Astrocyte (in vitro differentiated cells and primary cell): ENCODE results near the gene NFIA. TPM values are rescaled to one million over a fixed set of nuclear protein-coding genes. Genes with fewer than 3 reads are reported as not detected.

Experiments
- DNase-seq: peaks from one replicate; pipeline ENCODE4 v3.0.0-alpha.2; 2010; ENCODE audit warnings: low read depth
- FAIRE-seq: peaks from 2 replicates; lab custom pipeline; 2011; peaks lifted over from hg19 to GRCh38; lab: Jason Lieb, UNC
- H2AFZ ChIP-seq: 2 replicates; pipeline ENCODE4 v1.6.0; 2012; ENCODE audit warnings: low read depth, low read length, inconsistent platforms
- H3K27ac ChIP-seq: 2 replicates; pipeline ENCODE4 v1.5.1; 2011; ENCODE audit warnings: low read depth, low read length, inconsistent platforms
- H3K27me3 ChIP-seq: 2 replicates; pipeline ENCODE4 v1.6.0; 2011; ENCODE audit warnings: low read length, inconsistent platforms; ENCODE audit not compliant: insufficient read depth
- H3K36me3 ChIP-seq: 2 replicates; pipeline ENCODE4 v1.5.1; 2011; ENCODE audit warnings: low read length, inconsistent platforms; ENCODE audit not compliant: insufficient read depth
- H3K4me1 ChIP-seq: 2 replicates; pipeline ENCODE4 v1.5.1; 2011; ENCODE audit warnings: low read length, inconsistent platforms; ENCODE audit not compliant: insufficient read depth
- H3K4me2 ChIP-seq: 2 replicates; pipeline ENCODE4 v1.6.0; 2012; ENCODE audit warnings: low read length, inconsistent platforms
- H3K4me3 ChIP-seq: 2 replicates; pipeline ENCODE4 v1.5.1; 2011; ENCODE audit warnings: low read depth, mild to moderate bottlenecking, low read length, inconsistent platforms; ENCODE audit not compliant: insufficient read depth
- H3K79me2 ChIP-seq: 2 replicates; pipeline ENCODE4 v1.6.0; 2012; ENCODE audit warnings: mild to moderate bottlenecking, low read length, inconsistent platforms; ENCODE audit not compliant: insufficient read depth
- H3K9ac ChIP-seq: 2 replicates; pipeline ENCODE4 v1.6.0; 2012; ENCODE audit warnings: mild to moderate bottlenecking, low read length, inconsistent platforms
- H3K9me3 ChIP-seq: 2 replicates; pipeline ENCODE4 v1.5.1; 2012; ENCODE audit warnings: low read depth, mild to moderate bottlenecking, low read length, inconsistent platforms; ENCODE audit not compliant: insufficient read depth
- H4K20me1 ChIP-seq: 2 replicates; pipeline ENCODE4 v1.6.0; 2012; ENCODE audit warnings: low read length, inconsistent platforms; ENCODE audit not compliant: insufficient read depth
- H3K27ac Mint-ChIP-seq: one replicate; pipeline ENCODE4 v1.8.0; 2021; ENCODE audit warnings: mild to moderate bottlenecking, mixed read lengths; ENCODE audit not compliant: unreplicated experiment
- H3K27me3 Mint-ChIP-seq: one replicate; pipeline ENCODE4 v1.8.0; 2021; ENCODE audit warnings: low read depth, mixed read lengths; ENCODE audit not compliant: unreplicated experiment
- H3K36me3 Mint-ChIP-seq: one replicate; pipeline ENCODE4 v1.8.0; 2021; ENCODE audit warnings: low read depth, mixed read lengths; ENCODE audit not compliant: unreplicated experiment
- H3K4me1 Mint-ChIP-seq: one replicate; pipeline ENCODE4 v1.8.0; 2021; ENCODE audit warnings: low read depth, mixed read lengths; ENCODE audit not compliant: unreplicated experiment
- H3K4me3 Mint-ChIP-seq: one replicate; pipeline ENCODE4 v1.8.0; 2021; ENCODE audit warnings: mild to moderate bottlenecking, moderate library complexity, mixed read lengths; ENCODE audit not compliant: unreplicated experiment
- H3K9me3 Mint-ChIP-seq: one replicate; pipeline ENCODE4 v1.8.0; 2021; ENCODE audit warnings: mild to moderate bottlenecking, mixed read lengths; ENCODE audit not compliant: unreplicated experiment
- CTCF ChIP-seq: IDR thresholded peaks from 2 replicates; pipeline ENCODE4 v1.5.1; 2011; ENCODE audit warnings: low read depth, mild to moderate bottlenecking, inconsistent platforms, low read length, moderate library complexity; ENCODE audit not compliant: insufficient read depth
- EZH2 ChIP-seq: IDR thresholded peaks from 2 replicates; pipeline ENCODE4 v1.6.1; 2012; ENCODE audit warnings: mild to moderate bottlenecking, low read length, inconsistent platforms; ENCODE audit not compliant: insufficient read depth
- total RNA-seq: library from RNA; stranded (reverse); gene quantifications from 2 replicates; pipeline ENCODE4 v1.2.1, GENCODE V29; 2021

Gene NFIA
- total RNA-seq, 1 donor from 2014 or later: 4.6 TPM

GRCh38 chr1:61501971-61502916, 419.9 kb downstream of the NFIA start:
- peaks cover 2% of the 10 kb centered on the region for H3K27me3 Mint-ChIP-seq
- H3K27ac ChIP-seq: no peak overlapping the region

GRCh38 chr1:61504305-61504704, 421.9 kb downstream of the NFIA start:
- Histone ChIP-seq H3K36me3 (no peaks in the 10 kb centered on the region), H3K9me3 (no peaks in the 10 kb centered on the region), H3K79me2 (no peaks in the 10 kb centered on the region), H4K20me1 (no peaks in the 10 kb centered on the region), H2AFZ (no peak overlapping the region), H3K9ac (no peak overlapping the region), H3K4me1 (no peaks in the 10 kb centered on the region), H3K27ac (no peak overlapping the region), H3K4me2 (no peak overlapping the region), H3K4me3 (no peak overlapping the region), H3K27me3 (no peaks in the 10 kb centered on the region)
- no peak for TF ChIP-seq EZH2
- TF ChIP-seq CTCF: no peak
- no peak for FAIRE-seq
- H3K27ac Mint-ChIP-seq: no peak overlapping the region
- H3K4me1 Mint-ChIP-seq: peaks cover 7% of the 10 kb centered on the region
- no peaks in the 10 kb centered on the region for H3K9me3 Mint-ChIP-seq
- no peak for DNase-seq
- H3K4me3 Mint-ChIP-seq: no peak overlapping the region
- peaks cover 2% of the 10 kb centered on the region for H3K27me3 Mint-ChIP-seq
- no peaks in the 10 kb centered on the region for H3K36me3 Mint-ChIP-seq

More at GRCh38 chr1:61501971-61502916, 419.9 kb downstream of the NFIA start:
- H3K36me3 ChIP-seq: no peaks in the 10 kb centered on the region
- no peaks in the 10 kb centered on the region for H3K4me1 ChIP-seq
- H4K20me1 ChIP-seq: no peaks in the 10 kb centered on the region
- FAIRE-seq: no peak
- H3K4me2 ChIP-seq: no peak overlapping the region
- H3K27me3 ChIP-seq: no peaks in the 10 kb centered on the region
- no peak overlapping the region for H3K4me3 ChIP-seq
- H3K9ac ChIP-seq: no peak overlapping the region
- no peak for TF ChIP-seq EZH2
- TF ChIP-seq CTCF: no peak
- H3K4me1 Mint-ChIP-seq: peaks cover 10% of the 10 kb centered on the region
- no peaks in the 10 kb centered on the region for H3K9me3 ChIP-seq
- no peak overlapping the region for H3K4me3 Mint-ChIP-seq
- no peaks in the 10 kb centered on the region for H3K9me3 Mint-ChIP-seq
- no peak overlapping the region for H2AFZ ChIP-seq
- no peaks in the 10 kb centered on the region for H3K79me2 ChIP-seq
- H3K27ac Mint-ChIP-seq: no peak overlapping the region
- no peak for DNase-seq
- H3K36me3 Mint-ChIP-seq: no peaks in the 10 kb centered on the region
